Heart left ventricle (tissue), 13 donors: ENCODE results near the gene GSDME.

Source experiments
- CTCF ChIP-seq, 12 donors: fragments of 200-600 bp; sonication (generic) in 4 of 12; IDR thresholded peaks; one replicate each; pipeline versions ENCODE4 v1.5.0 to v1.8.0; 2018 to 2022; ENCODE audit warnings: antibody characterized with exemption in 12 of 12, mild to moderate bottlenecking in 5 of 12
- POLR2A ChIP-seq, 2 donors: fragments of 450-650 bp; IDR thresholded peaks; one replicate each; pipeline ENCODE4 v1.6.1; 2017; ENCODE audit warnings: antibody characterized with exemption in 2 of 2, mild to moderate bottlenecking in 2 of 2, moderate library complexity in 2 of 2
- donor health status: ischemic (EF 13 %, LVEDD 7.1; RV severe dilation, severe dysfunction).
- donor health status: DM: no; HTN: yes; CAD: no.
- donor health status: DM: no; HTN: no; CAD: no.
- donor health status: ischemic (EF 25% LVEDD 6.9; RV normal size, moderate dysfunction).
- donor health status: ischemic (EF 25% LVEDD 5.7; RV mildly dilated, moderate dysfunction).
- donor health status: ischemic (EF 35%, LVEDD 5.7; RV mildly dilated, moderate dysfunction).
- donor health status: nonischemic (EF 11% LVEDD 7.7; RV severe dilation, severe dysfunction).
- donor health status: DM: yes; HTN: yes; CAD: no.
- donor health status: PGD.
- donor health status: ischemic (EF 29% LVEDD 5.4; RV normal size, mild dysfunction).
- donor health status: nonischemic (EF 23%, LVEDD 6.1; RV moderate dilation, normal function).

- TF ChIP-seq CTCF (IDR thresholded peaks at IDR 0.05) (no peak), POLR2A (IDR thresholded peaks at IDR 0.05) (no peak)
Measured at GRCh38 chr7:24715171-24715570, 42.1 kb downstream of the GSDME start.
